Measurements from ENCODE around the gene DNMT3A. TPM values are rescaled to one million over a fixed set of nuclear protein-coding genes. Genes with fewer than 3 reads are reported as not detected.

The DNMT3A gene
- total RNA-seq, 1 donor from 2014 or later: 49.9 TPM

DNA sequence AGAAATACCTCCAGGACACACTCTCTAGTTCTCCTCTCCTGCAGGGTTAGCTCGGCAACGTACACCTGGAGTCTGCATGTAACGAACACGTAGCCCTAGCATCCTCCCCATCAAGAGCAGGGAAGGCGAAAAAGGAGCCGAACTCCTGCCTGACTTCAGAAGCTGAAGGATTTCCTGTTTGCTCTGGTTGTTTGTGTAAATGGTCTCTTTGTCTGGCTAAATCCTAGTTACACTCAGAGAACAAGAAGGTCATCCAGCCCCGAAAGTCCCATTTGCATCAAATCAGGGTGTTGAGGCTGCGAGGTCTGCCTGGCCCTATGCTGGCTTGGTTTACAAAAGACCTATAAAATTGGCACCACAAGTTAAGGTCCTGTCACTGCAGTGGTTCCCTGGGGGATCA is 107.0 kb downstream of the DNMT3A start:
- Mint-ChIP-seq H3K4me3 (no peak overlapping the region), H3K27me3 (no peaks in the 10 kb centered on the region), H3K4me1 (no peaks in the 10 kb centered on the region), H3K9me3 (no peaks in the 10 kb centered on the region), H3K27ac (no peak overlapping the region), H3K36me3 (ENCODE audit: low read depth) (peaks cover 74% of the 10 kb centered on the region)
- ChIA-PET CTCF (no interaction called here), POLR2A (interaction anchor here (0.7 kb wide), 1 partner anchor 31 kb away, joined by 3 read pairs; no protein-coding TSS in a partner anchor)
- TF ChIP-seq, protein P1, sequence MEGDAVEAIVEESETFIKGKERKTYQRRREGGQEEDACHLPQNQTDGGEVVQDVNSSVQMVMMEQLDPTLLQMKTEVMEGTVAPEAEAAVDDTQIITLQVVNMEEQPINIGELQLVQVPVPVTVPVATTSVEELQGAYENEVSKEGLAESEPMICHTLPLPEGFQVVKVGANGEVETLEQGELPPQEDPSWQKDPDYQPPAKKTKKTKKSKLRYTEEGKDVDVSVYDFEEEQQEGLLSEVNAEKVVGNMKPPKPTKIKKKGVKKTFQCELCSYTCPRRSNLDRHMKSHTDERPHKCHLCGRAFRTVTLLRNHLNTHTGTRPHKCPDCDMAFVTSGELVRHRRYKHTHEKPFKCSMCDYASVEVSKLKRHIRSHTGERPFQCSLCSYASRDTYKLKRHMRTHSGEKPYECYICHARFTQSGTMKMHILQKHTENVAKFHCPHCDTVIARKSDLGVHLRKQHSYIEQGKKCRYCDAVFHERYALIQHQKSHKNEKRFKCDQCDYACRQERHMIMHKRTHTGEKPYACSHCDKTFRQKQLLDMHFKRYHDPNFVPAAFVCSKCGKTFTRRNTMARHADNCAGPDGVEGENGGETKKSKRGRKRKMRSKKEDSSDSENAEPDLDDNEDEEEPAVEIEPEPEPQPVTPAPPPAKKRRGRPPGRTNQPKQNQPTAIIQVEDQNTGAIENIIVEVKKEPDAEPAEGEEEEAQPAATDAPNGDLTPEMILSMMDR (IDR thresholded peaks at IDR 0.05): no peak
- ATAC-seq (ENCODE audit: low read depth) (no peak), DNase-seq (no peak)
- intact Hi-C loops (cut with micrococcal nuclease): no loop called here

DNA sequence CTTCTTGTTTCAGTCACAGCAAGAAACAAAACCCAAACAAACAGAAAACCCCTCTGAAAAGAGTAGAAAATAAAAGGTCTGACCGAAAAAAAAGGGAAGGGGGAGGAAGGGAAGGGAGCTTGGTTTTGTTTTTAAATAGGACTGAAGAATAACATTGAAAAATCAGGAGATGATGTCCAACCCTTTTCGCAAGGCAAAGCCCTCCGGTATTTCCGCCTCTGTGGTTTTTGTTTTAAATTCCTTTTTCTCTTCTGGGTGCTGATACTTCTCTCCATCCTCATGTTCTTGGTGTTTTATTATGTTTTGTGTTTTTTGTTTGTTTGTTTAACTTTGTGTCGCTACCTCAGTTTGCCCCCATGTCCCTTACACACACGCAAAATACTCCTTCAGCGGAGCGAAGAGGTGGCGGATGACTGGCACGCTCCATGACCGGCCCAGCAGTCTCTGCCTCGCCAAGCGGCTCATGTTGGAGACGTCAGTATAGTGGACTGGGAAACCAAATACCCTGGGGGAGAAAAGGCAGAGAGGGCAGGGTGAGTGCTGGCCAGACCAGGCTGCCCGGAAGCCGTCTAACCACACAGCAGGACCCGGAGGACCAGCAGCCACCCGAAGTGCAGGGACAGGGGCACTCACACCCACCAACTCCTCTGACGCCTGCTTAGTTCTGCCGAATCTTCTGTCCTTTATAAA is 107.7 kb downstream of the DNMT3A start:
- Mint-ChIP-seq H3K4me1 (no peaks in the 10 kb centered on the region), H3K9me3 (no peaks in the 10 kb centered on the region), H3K27ac (no peak overlapping the region), H3K36me3 (ENCODE audit: low read depth) (peaks cover 67% of the 10 kb centered on the region), H3K27me3 (no peaks in the 10 kb centered on the region), H3K4me3 (no peak overlapping the region)
- intact Hi-C loops (cut with micrococcal nuclease): no loop called here
- DNase-seq (no peak), ATAC-seq (ENCODE audit: low read depth) (no peak)
- TF ChIP-seq, protein P1 (IDR thresholded peaks at IDR 0.05): no peak
- ChIA-PET CTCF (no interaction called here), POLR2A (no interaction called here)

DNA sequence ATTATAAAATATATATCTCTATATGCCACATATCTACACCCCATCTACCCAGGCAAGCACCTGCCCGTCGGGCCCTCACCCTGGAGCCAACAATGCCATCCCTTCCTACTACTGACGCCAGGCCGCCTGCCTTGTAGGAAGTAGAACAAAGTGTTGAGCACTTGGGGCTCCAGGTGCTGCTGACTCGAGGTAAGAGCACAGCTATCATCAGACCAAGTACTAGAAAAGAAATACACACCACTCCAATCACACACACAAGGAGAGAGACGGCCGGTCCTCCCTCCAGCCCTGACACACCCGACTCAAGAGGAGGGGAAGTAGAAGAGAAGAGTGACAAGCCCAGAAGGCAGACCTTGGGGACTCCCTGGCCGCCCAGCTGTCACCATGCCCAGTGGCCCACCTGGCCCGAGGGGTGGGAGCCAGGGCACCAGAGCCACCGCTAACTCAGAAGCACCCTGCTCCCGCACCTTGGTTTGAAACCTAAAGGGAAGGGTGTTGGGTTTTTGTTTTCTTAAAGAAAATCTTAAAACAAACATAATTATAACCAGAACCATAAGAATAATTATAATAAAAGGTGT is 109.4 kb downstream of the DNMT3A start:
- no peak for DNase-seq
- CTCF ChIA-PET: no interaction called here
- no peak overlapping the region for H3K27ac Mint-ChIP-seq

DNA sequence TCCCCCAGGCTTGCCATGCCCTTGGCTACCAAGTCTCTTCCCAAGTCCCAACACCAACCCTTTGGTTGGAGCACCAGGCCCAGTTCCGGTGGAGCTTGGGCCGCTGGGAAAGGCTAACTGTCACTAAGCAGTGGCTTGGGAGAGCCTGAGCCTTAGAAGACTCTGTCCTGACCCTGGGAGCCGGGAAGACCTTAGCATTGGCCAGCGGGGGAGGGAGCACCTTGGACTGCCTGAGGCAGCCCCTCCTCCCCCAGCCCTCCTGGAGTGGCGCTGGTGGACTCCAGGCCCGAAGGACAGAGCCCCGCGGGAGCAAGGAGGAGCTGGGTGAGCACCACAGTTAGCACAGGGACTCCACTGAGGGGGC is 110.8 kb downstream of the DNMT3A start:
- intact Hi-C loops (cut with micrococcal nuclease): no loop called here
- Mint-ChIP-seq H3K36me3 (ENCODE audit: low read depth) (peaks cover 43% of the 10 kb centered on the region), H3K27ac (no peak overlapping the region), H3K4me1 (peaks cover 16% of the 10 kb centered on the region), H3K9me3 (no peaks in the 10 kb centered on the region), H3K27me3 (no peaks in the 10 kb centered on the region), H3K4me3 (no peak overlapping the region)
- ChIA-PET CTCF (interaction anchor here (5.6 kb wide), 1 partner anchor 64 kb away, joined by 78 read pairs; the partner anchor contains the start of gene POMC), POLR2A (interaction anchor here (0.6 to 1.3 kb wide), 3 partner anchors 11 to 436 kb away, joined by 3 read pairs; no protein-coding TSS in a partner anchor)
- TF ChIP-seq, protein P1 (IDR thresholded peaks at IDR 0.05): no peak
- ATAC-seq (ENCODE audit: low read depth) (no peak), DNase-seq (no peak)

More for the DNA sequence above, 109.4 kb downstream of the DNMT3A start:
- H3K4me3 Mint-ChIP-seq: no peak overlapping the region
- POLR2A ChIA-PET: no interaction called here
- peaks cover 5% of the 10 kb centered on the region for H3K4me1 Mint-ChIP-seq
- TF ChIP-seq, protein P1 (IDR thresholded peaks at IDR 0.05): no peak
- no peaks in the 10 kb centered on the region for H3K9me3 Mint-ChIP-seq
- no peak for ATAC-seq (ENCODE audit: low read depth)
- H3K27me3 Mint-ChIP-seq: no peaks in the 10 kb centered on the region
- H3K36me3 Mint-ChIP-seq (ENCODE audit: low read depth): peaks cover 52% of the 10 kb centered on the region
- intact Hi-C loops (cut with micrococcal nuclease): no loop called here

DNA sequence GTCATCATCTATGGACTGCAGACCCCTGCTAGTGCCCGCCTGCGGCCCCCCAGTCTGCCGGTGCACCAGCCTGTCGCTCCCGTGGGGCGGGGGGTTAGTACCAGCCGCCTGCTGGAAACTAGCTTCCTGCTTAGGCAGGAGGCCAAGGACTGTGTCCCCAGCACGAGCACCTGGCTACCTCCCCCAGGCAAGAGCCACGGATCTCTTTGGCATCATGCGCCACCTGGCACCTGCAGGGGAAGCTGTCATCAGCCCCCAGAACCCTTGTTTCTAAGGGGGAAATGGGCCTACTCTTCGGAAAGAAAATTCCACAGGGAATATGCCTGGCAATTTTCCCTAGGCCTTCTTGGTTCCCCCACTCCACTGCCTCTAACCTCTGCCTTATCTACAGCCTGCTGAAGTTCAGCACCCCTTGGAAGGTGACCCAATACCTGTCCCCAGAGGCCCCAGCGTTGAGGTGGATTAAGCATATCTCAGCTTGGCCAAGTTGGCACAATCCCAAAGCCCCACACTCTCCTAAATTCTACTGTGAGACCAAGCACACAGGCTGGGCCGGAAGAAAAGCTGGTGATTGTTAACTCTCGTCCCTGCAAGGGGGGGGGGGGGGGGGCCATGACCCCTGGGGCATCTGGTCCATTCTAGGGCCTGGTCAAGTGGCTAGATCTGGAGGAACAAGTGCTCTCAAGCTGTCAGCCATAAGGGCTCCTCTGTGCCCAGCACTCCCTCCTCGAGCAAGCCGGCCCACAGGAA is 111.4 kb downstream of the DNMT3A start:
- ATAC-seq (ENCODE audit: low read depth): no peak
- ChIA-PET POLR2A (interaction anchor here (0.6 to 1.3 kb wide), 2 partner anchors 11 to 437 kb away, joined by 3 read pairs; no protein-coding TSS in a partner anchor), CTCF (interaction anchor here (2.2 to 5.6 kb wide), 2 partner anchors 43 to 64 kb away, joined by 7 to 78 read pairs; partner anchors contain the start of gene POMC)
- Mint-ChIP-seq H3K4me1 (peaks cover 18% of the 10 kb centered on the region), H3K27ac (no peak overlapping the region), H3K36me3 (ENCODE audit: low read depth) (peaks cover 37% of the 10 kb centered on the region), H3K9me3 (no peaks in the 10 kb centered on the region), H3K4me3 (no peak overlapping the region), H3K27me3 (no peaks in the 10 kb centered on the region)
- intact Hi-C loops (cut with micrococcal nuclease): no loop called here
- TF ChIP-seq, protein P1 (IDR thresholded peaks at IDR 0.05): no peak
- no peak for DNase-seq

Measured in activated B cell treated with CpG ODN at 0.5 μM for 24 hours (primary cell).